ENCODE results near the gene LCLAT1.
"Not testable (repeated sequence)": the region's sequence is repeated elsewhere in the genome, so short reads cannot be mapped to it uniquely, and the experiment has no call there.

The LCLAT1 gene

GRCh38 chr2:30613001-30613400 is 166.0 kb downstream of the LCLAT1 start:
- H3K27me3 ChIP-seq (replicated peaks) = no peaks in the 10 kb centered on the region
- no peak for DNase-seq
- no peak overlapping the region for H3K4me3 ChIP-seq (ENCODE audit: low read depth, low read length)
- no peak overlapping the region for H3K27ac ChIP-seq
- H3K36me3 ChIP-seq (replicated peaks) = no peaks in the 10 kb centered on the region
- in situ Hi-C loops (cut with HindIII; ENCODE audit: low pct_ligation_motif_present, low sequenced_read_pairs) = no loop called here
- no peak for TF ChIP-seq CTCF (IDR thresholded peaks at IDR 0.05; ENCODE audit: low read depth, low read length, missing control alignments)

- H3K27me3 ChIP-seq (replicated peaks); DNase-seq; H3K36me3 ChIP-seq (replicated peaks); H3K27ac ChIP-seq; H3K4me3 ChIP-seq (ENCODE audit: low read depth, low read length); in situ Hi-C loops (cut with HindIII; ENCODE audit: low pct_ligation_motif_present, low sequenced_read_pairs): not testable (repeated sequence)
Measured at GRCh38 chr2:30614227-30614626, 167.2 kb downstream of the LCLAT1 start.

- in situ Hi-C loops (cut with HindIII; ENCODE audit: low pct_ligation_motif_present, low sequenced_read_pairs) = no loop called here
- Histone ChIP-seq H3K27ac (no peak overlapping the region), H3K4me3 (ENCODE audit: low read depth, low read length) (no peak overlapping the region), H3K27me3 (replicated peaks) (no peaks in the 10 kb centered on the region), H3K36me3 (replicated peaks) (no peaks in the 10 kb centered on the region)
- TF ChIP-seq CTCF (IDR thresholded peaks at IDR 0.05; ENCODE audit: low read depth, low read length, missing control alignments) = no peak
- DNase-seq = no peak
Measured at GRCh38 chr2:30615926-30616325, 168.9 kb downstream of the LCLAT1 start.

- H3K27me3 ChIP-seq (replicated peaks) = no peaks in the 10 kb centered on the region
- in situ Hi-C loops (cut with HindIII; ENCODE audit: low pct_ligation_motif_present, low sequenced_read_pairs) = no loop called here
- no peak overlapping the region for H3K4me3 ChIP-seq (ENCODE audit: low read depth, low read length)
- no peak overlapping the region for H3K27ac ChIP-seq
- no peak for DNase-seq
- H3K36me3 ChIP-seq (replicated peaks) = no peaks in the 10 kb centered on the region
- TF ChIP-seq CTCF (IDR thresholded peaks at IDR 0.05; ENCODE audit: low read depth, low read length, missing control alignments) = no peak
Measured at GRCh38 chr2:30620102-30620501, 173.1 kb downstream of the LCLAT1 start.

GRCh38 chr2:30621836-30622235 is 174.8 kb downstream of the LCLAT1 start:
- TF ChIP-seq CTCF (IDR thresholded peaks at IDR 0.05; ENCODE audit: low read depth, low read length, missing control alignments) = no peak
- no peaks in the 10 kb centered on the region for H3K27me3 ChIP-seq (replicated peaks)
- no peak overlapping the region for H3K4me3 ChIP-seq (ENCODE audit: low read depth, low read length)
- H3K27ac ChIP-seq = no peak overlapping the region
- DNase-seq = no peak
- in situ Hi-C loops (cut with HindIII; ENCODE audit: low pct_ligation_motif_present, low sequenced_read_pairs) = no loop called here
- H3K36me3 ChIP-seq (replicated peaks) = no peaks in the 10 kb centered on the region

GRCh38 chr2:30622452-30622851 is 175.4 kb downstream of the LCLAT1 start:
- Histone ChIP-seq H3K27ac (no peak overlapping the region), H3K27me3 (replicated peaks) (no peaks in the 10 kb centered on the region), H3K4me3 (ENCODE audit: low read depth, low read length) (no peak overlapping the region), H3K36me3 (replicated peaks) (no peaks in the 10 kb centered on the region)
- in situ Hi-C loops (cut with HindIII; ENCODE audit: low pct_ligation_motif_present, low sequenced_read_pairs) = no loop called here
- TF ChIP-seq CTCF (IDR thresholded peaks at IDR 0.05; ENCODE audit: low read depth, low read length, missing control alignments) = no peak
- no peak for DNase-seq
